GM06990 (cell line): ENCODE results near the gene TGM2.

Source experiments
- DNase-seq: peaks from one replicate; pipeline ENCODE4 v3.0.0-alpha.2; 2011; ENCODE audit not compliant: insufficient read length; ENCODE audit errors: extremely low read depth
- H3K27me3 ChIP-seq: replicated peaks from 2 replicates; pipeline ENCODE4 v1.6.0; 2011; ENCODE audit warnings: low read length; ENCODE audit not compliant: control insufficient read depth, insufficient read depth
- H3K36me3 ChIP-seq: 2 replicates; pipeline ENCODE4 v1.5.1; 2011; ENCODE audit warnings: low read length; ENCODE audit not compliant: control insufficient read depth, insufficient read depth
- H3K4me3 ChIP-seq: replicated peaks from 2 replicates; pipeline ENCODE4 v1.5.1; 2011; ENCODE audit warnings: low read depth, mild to moderate bottlenecking, control low read depth, low read length
- TF ChIP-seq, protein P1 (sequence below): IDR thresholded peaks from 2 replicates; pipeline ENCODE4 v1.5.1; 2011; ENCODE audit warnings: low read length, control low read depth, mild to moderate bottlenecking, inconsistent platforms; ENCODE audit not compliant: insufficient read depth, poor library complexity, severe bottlenecking

The TGM2 gene

DNA sequence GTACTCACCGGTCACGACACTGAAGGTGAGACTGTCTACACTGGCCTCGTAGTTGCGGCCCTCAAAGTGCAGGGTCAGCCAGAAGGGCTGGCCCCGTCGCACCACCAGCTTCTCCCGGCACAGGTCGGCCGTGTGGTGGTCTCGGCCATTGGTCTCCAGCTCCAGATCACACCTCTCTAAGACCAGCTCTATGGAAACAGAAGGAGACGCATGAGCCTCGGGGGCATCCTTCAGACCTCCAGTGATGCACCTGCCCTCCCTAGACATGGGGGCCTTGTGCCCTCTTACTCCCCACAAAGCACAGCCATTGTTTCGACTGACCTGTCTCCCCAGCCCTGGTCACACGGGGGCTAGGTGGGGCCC is 3.7 kb downstream of the TGM2 start:
- TF ChIP-seq, protein P1, sequence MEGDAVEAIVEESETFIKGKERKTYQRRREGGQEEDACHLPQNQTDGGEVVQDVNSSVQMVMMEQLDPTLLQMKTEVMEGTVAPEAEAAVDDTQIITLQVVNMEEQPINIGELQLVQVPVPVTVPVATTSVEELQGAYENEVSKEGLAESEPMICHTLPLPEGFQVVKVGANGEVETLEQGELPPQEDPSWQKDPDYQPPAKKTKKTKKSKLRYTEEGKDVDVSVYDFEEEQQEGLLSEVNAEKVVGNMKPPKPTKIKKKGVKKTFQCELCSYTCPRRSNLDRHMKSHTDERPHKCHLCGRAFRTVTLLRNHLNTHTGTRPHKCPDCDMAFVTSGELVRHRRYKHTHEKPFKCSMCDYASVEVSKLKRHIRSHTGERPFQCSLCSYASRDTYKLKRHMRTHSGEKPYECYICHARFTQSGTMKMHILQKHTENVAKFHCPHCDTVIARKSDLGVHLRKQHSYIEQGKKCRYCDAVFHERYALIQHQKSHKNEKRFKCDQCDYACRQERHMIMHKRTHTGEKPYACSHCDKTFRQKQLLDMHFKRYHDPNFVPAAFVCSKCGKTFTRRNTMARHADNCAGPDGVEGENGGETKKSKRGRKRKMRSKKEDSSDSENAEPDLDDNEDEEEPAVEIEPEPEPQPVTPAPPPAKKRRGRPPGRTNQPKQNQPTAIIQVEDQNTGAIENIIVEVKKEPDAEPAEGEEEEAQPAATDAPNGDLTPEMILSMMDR: no peak
- no peaks in the 10 kb centered on the region for H3K36me3 ChIP-seq
- DNase-seq: no peak
- H3K27me3 ChIP-seq: no peaks in the 10 kb centered on the region
- H3K4me3 ChIP-seq: no peak overlapping the region

DNA sequence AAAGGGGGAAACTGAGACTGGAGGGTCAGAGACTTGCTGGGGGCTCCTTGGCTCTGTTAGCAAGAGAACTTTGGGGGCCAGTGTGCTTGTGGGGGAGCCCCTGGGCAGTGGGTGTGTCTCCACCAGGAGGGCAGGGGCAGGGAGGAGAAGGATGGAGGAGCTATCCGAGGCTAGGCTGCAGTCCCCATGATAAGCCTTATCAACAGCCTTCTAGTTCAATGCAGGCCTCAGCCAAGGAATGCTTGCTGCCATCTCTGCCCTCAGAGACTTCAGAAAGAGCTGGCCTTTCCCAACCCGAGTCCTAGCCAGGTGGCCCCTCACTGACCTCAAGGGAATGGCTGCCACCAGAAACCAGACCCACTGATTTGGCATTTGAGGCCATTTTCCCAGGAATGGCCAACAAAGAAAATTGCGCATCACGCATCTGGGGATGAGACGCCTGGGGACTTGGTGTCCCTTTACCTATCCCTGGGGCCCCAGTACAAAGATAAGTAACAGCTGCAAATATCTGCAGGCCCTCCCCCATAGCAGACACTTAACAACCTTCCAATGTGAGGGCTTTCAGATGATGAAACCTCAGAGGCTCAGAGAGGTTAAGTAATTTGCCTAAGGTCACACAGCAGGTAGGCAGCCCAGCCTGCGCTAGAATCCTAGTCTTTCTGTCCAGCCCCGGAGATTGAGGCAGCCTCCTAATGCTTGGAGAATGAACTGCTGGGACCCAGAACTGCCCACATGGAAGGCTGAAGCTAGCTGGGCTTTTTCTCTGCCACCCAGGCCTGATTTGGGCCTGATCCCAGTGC is 4.9 kb downstream of the TGM2 start:
- Histone ChIP-seq H3K4me3 (no peak overlapping the region), H3K36me3 (no peaks in the 10 kb centered on the region), H3K27me3 (no peaks in the 10 kb centered on the region)
- DNase-seq: no peak
- TF ChIP-seq, protein P1: no peak

DNA sequence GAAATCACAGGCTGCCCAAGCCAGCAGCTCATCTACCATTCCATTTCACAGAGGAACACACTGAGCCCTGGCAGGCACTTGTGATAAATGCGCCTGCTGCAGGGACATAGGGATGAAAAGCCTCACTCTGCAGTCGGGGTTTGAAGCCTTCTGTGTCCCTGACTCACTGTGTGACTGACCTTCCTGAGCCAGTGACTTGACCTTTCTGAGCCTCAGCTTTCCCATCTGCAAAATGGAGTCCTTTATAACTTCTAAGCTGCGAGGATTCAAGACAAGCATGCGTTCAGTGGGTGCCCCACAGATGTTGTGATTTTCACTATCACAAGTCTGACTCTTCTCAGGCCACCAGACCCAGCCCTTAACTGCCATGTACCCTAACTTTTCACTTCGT is 5.5 kb downstream of the TGM2 start:
- DNase-seq: no peak
- Histone ChIP-seq H3K4me3 (no peak overlapping the region), H3K36me3 (no peaks in the 10 kb centered on the region)

DNA sequence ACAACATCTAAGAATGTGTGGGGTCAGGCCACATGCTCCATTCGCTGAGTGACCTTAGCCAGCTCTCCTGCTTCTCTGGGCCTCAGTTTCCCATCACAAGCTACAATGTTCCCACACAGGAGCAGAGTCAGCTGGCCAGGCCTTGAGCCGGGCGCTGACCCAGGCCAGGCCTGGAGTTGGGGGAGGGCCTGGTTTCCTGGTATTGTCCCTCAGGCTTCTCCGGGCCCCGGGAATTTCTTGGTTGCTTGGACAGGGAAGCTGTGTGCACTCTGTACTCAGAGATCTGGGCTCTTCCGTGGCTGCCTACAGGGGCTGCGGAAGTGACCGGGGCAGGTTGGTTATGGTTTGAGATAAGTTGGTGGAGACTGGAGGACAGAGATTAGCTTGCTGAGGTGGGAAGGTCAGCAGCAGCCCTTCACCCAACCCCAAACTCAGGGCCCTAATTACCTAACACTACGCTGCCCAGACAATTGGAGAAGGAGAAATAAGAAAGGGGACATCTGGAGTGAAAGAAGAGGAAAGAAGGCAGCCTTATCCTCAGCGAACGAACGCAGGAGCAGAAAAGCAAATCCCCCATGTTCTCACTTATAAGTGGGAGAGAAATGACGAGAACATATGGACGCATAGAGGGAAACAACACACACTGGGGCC is 6.2 kb downstream of the TGM2 start:
- Histone ChIP-seq H3K4me3 (no peak overlapping the region), H3K27me3 (no peaks in the 10 kb centered on the region), H3K36me3 (no peaks in the 10 kb centered on the region)
- no peak for DNase-seq
- TF ChIP-seq, protein P1: no peak

More for the DNA sequence above, 5.5 kb downstream of the TGM2 start:
- TF ChIP-seq, protein P1: no peak
- H3K27me3 ChIP-seq: no peaks in the 10 kb centered on the region

DNA sequence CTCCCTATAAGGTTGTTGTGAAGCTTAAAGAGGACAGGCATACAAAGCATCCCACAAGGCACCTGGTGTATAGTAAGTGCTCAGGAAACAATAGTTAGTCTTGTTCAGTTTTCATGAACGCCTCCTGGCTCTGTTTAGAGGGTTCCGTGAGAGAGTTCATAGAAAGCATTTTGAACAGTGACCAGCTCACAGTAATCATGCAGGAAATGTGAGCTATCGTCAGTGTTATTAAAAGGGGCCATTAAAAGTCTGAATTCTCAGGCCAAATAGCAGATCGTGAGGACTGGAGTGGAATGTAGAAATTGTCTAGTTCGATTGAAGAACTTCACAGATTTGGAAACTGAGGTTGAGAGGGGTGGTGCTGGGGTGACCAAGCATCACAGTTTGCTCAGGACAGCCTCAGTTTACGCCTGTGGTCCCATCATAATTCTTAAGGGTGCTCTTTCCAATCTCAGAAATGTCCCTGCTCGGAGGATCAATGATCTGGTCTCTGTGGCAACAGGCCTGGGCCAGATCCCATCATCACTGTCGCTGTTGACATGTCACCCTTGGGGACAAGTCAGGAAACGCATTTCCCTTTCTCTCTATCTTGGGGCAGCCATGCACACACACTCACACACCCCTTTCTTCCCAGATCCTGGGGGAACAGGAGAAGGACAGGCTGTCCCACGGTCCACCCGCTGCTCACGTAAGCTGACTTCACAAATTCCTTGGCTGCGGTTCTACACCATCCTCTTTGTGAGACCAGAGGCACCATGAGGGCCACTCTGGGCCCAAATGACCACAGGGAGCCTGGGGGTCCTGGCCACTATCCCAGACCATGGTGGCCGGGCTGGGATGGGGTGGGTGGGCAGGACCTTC is 7.2 kb downstream of the TGM2 start:
- Histone ChIP-seq H3K4me3 (no peak overlapping the region), H3K27me3 (no peaks in the 10 kb centered on the region), H3K36me3 (no peaks in the 10 kb centered on the region)
- no peak for DNase-seq
- TF ChIP-seq, protein P1: no peak
